Astrocyte of the spinal cord (primary cell): ENCODE measurements around the gene FSIP1.

Source experiments
- DNase-seq: peaks from one replicate; pipeline ENCODE4 v3.0.0; 2011; ENCODE audit warnings: low read depth, low spot score
- H3K4me3 ChIP-seq: 2 replicates; pipeline ENCODE4 v1.5.1; 2011; ENCODE audit warnings: low read depth, mild to moderate bottlenecking, low read length, moderate library complexity
- CTCF ChIP-seq: IDR thresholded peaks from 2 replicates; pipeline ENCODE4 v1.5.1; 2012; ENCODE audit warnings: low read depth, mild to moderate bottlenecking, low read length, inconsistent platforms
- in situ Hi-C: cut with HindIII; loops from 2 replicates; pipeline ENCODE4 v1.10.0; 2017; ENCODE audit warnings: low sequenced_read_pairs

The FSIP1 gene

GRCh38 chr15:39592500-39592899, 190.1 kb downstream of the FSIP1 start:
- peak; percentile 12 for DNase-seq
- no peak overlapping the region for H3K4me3 ChIP-seq
- no peak for TF ChIP-seq CTCF
- in situ Hi-C loops, result no loop called here

DNA sequence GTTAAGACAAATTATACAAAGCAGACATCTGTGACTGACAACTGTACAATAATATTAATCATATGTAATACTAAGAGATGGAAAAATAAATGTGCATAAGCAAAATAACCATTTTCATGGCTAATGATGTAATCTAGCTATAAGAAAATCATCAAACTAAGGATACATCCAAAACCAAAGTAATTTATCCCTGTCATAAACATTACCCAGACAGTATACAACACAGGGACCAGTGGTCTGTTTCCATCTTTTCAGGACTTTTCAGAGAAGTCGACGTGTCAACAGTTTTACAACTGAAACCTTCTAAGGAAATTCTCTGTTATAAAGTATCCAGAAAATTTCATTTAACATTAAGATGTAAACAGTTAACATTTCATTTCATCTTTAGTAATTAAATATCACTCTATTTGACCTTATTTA, 190.7 kb downstream of the FSIP1 start:
- TF ChIP-seq CTCF, result no peak
- no peak overlapping the region for H3K4me3 ChIP-seq
- DNase-seq, result peak; percentile 21
- in situ Hi-C loops, result no loop called here

DNA sequence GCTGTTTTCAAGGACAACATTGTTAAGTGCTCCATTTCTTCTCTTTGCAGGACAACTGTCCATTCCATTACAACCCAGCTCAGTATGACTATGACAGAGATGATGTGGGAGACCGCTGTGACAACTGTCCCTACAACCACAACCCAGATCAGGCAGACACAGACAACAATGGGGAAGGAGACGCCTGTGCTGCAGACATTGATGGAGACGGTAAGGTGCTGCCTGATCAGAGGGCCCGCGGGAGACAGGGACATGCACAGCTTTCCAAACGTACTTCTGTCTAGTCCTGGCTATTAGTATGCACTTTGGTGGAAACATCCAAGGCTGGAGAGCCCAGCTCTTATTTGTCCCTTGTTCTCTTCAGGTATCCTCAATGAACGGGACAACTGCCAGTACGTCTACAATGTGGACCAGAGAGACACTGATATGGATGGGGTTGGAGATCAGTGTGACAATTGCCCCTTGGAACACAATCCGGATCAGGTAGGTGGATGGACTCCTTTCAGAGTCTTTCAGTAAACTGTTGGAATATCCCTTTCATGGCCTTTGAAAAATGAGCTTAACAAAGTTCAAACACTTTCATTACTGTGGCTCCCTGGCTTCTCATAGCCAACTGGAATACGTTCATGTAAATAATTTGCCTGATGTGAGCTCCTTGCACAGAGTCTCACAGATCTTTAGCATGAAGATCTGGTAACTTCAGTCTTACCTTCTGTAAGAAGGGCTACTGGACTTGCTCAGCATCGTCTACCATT, 191.3 kb downstream of the FSIP1 start:
- in situ Hi-C loops, result no loop called here
- no peak for TF ChIP-seq CTCF
- no peak for DNase-seq
- H3K4me3 ChIP-seq, result no peak overlapping the region

DNA sequence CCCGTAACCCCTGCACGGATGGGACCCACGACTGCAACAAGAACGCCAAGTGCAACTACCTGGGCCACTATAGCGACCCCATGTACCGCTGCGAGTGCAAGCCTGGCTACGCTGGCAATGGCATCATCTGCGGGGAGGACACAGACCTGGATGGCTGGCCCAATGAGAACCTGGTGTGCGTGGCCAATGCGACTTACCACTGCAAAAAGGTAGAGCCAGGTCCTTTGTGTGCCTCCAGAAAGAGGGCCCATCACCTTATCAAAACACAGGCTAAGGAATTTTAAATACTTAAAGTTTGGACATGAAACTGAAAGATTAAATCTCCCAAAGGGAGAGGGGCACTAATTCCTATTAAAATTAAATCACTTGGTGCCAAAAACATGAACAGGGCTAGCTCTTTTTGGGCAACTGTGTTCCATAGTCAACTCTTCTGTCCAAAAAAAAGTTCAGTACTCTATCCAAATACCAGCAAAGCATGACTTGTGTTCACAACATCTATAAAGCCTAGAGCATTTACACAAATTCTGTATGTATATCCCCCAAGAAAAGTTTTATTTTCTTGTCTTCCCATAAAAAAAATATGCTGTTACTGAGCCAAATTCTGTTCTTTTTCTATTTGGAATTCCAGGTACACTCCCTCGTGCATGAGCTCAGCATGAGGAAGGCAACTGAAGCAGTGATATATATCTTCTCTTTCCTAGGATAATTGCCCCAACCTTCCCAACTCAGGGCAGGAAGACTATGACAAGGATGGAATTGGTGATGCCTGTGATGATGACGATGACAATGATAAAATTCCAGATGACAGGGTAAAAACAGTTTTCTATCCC, 192.6 kb downstream of the FSIP1 start:
- TF ChIP-seq CTCF, result no peak
- DNase-seq, result no peak
- no peak overlapping the region for H3K4me3 ChIP-seq
- in situ Hi-C loops, result no loop called here

GRCh38 chr15:39589193-39589814, 193.3 kb downstream of the FSIP1 start:
- H3K4me3 ChIP-seq, result no peak overlapping the region
- in situ Hi-C loops, result no loop called here
- no peak for DNase-seq
- no peak for TF ChIP-seq CTCF

GRCh38 chr15:39588531-39589192, 194.0 kb downstream of the FSIP1 start:
- peak; percentile 9 for DNase-seq
- H3K4me3 ChIP-seq, result no peak overlapping the region
- TF ChIP-seq CTCF, result no peak
- in situ Hi-C loops, result no loop called here
